ENCODE data around the gene PPP2R3C.

- TF ChIP-seq ZNF274 (IDR thresholded peaks at IDR 0.05; ENCODE audit: low read depth, low read length) = no peak
- TF ChIP-seq YY1 (IDR thresholded peaks at IDR 0.05; ENCODE audit: insufficient read depth, insufficient read length) = no peak
These were observed 25.9 kb upstream of the PPP2R3C start for GRCh38 chr14:35147711-35148110.
